ENCODE results near the gene TOX2. TPM values are rescaled to one million over a fixed set of nuclear protein-coding genes. Genes with fewer than 3 reads are reported as not detected.
A peak's percentile ranks its signal among the peaks of the same experiment; 100 is the strongest.

Gene TOX2
- total RNA-seq, 1 donor: 1.1 TPM

DNA sequence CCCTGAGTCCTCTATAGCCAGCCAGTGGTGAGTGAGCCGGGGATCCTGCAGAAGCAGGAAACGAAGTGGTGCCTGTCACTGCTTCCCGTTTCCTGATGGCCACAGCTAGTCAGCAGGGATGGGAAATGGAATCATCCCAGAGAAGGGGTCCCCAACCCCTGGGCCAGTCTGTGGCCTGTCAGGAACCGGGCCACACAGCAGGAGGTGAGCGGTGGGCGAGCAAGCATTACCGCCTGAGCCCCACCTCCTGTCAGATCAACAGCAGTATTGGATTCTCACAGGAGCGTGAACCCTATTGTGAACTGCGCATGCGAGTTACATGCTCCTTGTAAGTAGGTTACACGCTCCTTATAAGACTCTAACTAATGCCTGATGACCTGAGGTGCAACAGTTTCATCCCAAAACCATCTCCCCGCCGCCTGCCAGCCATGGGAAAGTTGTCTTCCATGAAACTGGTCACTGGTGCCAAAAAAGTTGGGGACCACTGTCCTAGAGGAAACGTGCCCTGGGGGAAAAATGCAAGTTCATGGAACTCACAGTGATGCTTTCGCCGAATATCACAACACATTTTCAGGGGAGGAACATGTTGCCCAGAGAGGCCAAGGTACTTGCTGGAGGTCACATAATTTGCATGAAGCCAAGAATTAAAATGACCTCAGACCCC is 158.5 kb downstream of the TOX2 start:
- H3K4me3 ChIP-seq (ENCODE audit: insufficient read depth, low read length): no peak overlapping the region
- no peak overlapping the region for H2AFZ ChIP-seq (ENCODE audit: low read length)
- no peaks in the 10 kb centered on the region for H3K9me3 ChIP-seq (ENCODE audit: low read depth, low read length)
- H3K79me2 ChIP-seq (ENCODE audit: insufficient read depth, low read length): no peaks in the 10 kb centered on the region
- H3K4me2 ChIP-seq (ENCODE audit: insufficient read depth, low read length): no peak overlapping the region
- H3K36me3 ChIP-seq (ENCODE audit: insufficient read depth, low read length): no peaks in the 10 kb centered on the region
- H3K27me3 ChIP-seq (ENCODE audit: insufficient read depth, low read length): peaks cover 22% of the 10 kb centered on the region
- DNase-seq (ENCODE audit: insufficient read length, low spot score, missing footprints): no peak
- H4K20me1 ChIP-seq (ENCODE audit: insufficient read depth, low read length): no peaks in the 10 kb centered on the region
- peaks cover 5% of the 10 kb centered on the region for H3K4me1 ChIP-seq (ENCODE audit: insufficient read depth, low read length)
- H3K27ac ChIP-seq (ENCODE audit: low read depth, low read length): no peak overlapping the region
- TF ChIP-seq, protein P1, sequence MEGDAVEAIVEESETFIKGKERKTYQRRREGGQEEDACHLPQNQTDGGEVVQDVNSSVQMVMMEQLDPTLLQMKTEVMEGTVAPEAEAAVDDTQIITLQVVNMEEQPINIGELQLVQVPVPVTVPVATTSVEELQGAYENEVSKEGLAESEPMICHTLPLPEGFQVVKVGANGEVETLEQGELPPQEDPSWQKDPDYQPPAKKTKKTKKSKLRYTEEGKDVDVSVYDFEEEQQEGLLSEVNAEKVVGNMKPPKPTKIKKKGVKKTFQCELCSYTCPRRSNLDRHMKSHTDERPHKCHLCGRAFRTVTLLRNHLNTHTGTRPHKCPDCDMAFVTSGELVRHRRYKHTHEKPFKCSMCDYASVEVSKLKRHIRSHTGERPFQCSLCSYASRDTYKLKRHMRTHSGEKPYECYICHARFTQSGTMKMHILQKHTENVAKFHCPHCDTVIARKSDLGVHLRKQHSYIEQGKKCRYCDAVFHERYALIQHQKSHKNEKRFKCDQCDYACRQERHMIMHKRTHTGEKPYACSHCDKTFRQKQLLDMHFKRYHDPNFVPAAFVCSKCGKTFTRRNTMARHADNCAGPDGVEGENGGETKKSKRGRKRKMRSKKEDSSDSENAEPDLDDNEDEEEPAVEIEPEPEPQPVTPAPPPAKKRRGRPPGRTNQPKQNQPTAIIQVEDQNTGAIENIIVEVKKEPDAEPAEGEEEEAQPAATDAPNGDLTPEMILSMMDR (IDR thresholded peaks at IDR 0.05; ENCODE audit: extremely low read depth, low read depth, low read length): no peak

DNA sequence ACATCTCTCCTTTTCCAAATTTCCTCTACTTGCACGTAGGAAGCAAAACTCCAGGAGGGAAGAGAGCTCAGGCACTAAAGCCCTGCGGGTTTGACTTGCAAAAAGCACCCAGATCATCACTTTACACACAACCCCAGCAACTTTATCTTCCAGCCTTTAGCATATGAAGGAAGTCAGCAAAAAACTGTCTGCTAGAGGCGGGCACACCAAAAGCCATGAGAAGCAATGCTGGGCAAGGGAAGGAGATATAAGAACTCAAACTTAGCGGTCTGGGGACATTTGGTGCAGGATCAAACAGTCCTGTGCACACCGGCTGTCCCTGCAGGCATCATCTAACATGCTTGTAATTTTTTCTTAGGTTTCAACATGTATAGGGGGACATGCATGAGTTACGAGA is 159.0 kb downstream of the TOX2 start:
- Histone ChIP-seq H2AFZ (ENCODE audit: low read length) (no peak overlapping the region), H3K4me3 (ENCODE audit: insufficient read depth, low read length) (no peak overlapping the region), H3K36me3 (ENCODE audit: insufficient read depth, low read length) (no peaks in the 10 kb centered on the region), H3K4me2 (ENCODE audit: insufficient read depth, low read length) (no peak overlapping the region), H4K20me1 (ENCODE audit: insufficient read depth, low read length) (no peaks in the 10 kb centered on the region), H3K79me2 (ENCODE audit: insufficient read depth, low read length) (no peaks in the 10 kb centered on the region), H3K27me3 (ENCODE audit: insufficient read depth, low read length) (peaks cover 22% of the 10 kb centered on the region), H3K4me1 (ENCODE audit: insufficient read depth, low read length) (peaks cover 5% of the 10 kb centered on the region), H3K27ac (ENCODE audit: low read depth, low read length) (no peak overlapping the region), H3K9me3 (ENCODE audit: low read depth, low read length) (no peaks in the 10 kb centered on the region)
- TF ChIP-seq, protein P1 (IDR thresholded peaks at IDR 0.05; ENCODE audit: extremely low read depth, low read depth, low read length): no peak
- DNase-seq (ENCODE audit: insufficient read length, low spot score, missing footprints): no peak

DNA sequence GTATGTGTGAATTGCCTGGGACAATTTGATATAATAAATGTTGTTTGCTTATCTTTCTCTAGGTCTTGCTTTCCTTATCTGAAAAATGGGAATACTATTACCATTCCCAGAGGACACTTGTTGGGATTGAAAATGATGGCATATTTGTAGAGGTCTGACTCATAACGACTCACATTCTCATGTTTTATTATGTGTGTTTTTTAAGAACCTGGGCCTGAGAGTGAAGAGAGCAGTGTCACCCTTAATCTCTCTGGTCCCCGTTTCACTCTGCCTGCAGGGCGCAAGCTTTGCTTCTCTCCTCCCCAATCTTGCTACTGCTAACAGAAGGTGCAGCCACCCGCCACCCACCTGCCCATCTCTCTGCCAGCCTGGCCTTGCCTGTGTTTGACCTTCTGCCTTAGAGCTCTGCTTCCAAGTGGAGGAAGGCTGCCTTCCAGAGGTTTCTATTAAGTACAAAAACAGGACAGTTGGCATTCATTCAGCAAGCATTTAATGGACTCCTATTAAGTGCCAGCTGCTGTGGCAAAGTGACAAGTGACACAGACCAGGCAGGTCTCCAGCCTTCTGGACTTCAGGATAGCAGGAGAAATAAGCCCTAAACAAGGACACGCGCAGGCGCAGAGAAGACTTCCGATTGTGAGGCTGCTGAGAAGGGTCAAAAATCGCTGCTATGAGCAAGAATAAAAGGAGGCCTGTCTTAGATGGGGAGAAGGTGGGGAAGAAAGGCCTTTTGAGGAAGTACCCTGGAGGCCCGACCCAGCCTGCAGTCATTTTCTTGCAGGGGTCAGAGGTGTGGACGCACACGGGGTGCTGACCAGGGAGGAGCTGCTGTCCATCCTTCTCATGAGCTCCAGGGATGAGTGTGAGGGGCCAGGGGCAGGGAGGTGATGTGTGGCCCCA is 159.8 kb downstream of the TOX2 start:
- H3K4me1 ChIP-seq (ENCODE audit: insufficient read depth, low read length): peaks cover 5% of the 10 kb centered on the region
- H3K9me3 ChIP-seq (ENCODE audit: low read depth, low read length): no peaks in the 10 kb centered on the region
- H3K36me3 ChIP-seq (ENCODE audit: insufficient read depth, low read length): no peaks in the 10 kb centered on the region
- no peaks in the 10 kb centered on the region for H4K20me1 ChIP-seq (ENCODE audit: insufficient read depth, low read length)
- DNase-seq (ENCODE audit: insufficient read length, low spot score, missing footprints): peak; percentile 92
- H3K4me2 ChIP-seq (ENCODE audit: insufficient read depth, low read length): peak overlapping the region; percentile 14
- no peaks in the 10 kb centered on the region for H3K79me2 ChIP-seq (ENCODE audit: insufficient read depth, low read length)
- H3K27ac ChIP-seq (ENCODE audit: low read depth, low read length): no peak overlapping the region
- H3K27me3 ChIP-seq (ENCODE audit: insufficient read depth, low read length): peaks cover 17% of the 10 kb centered on the region
- no peak overlapping the region for H3K4me3 ChIP-seq (ENCODE audit: insufficient read depth, low read length)
- TF ChIP-seq, protein P1 (IDR thresholded peaks at IDR 0.05; ENCODE audit: extremely low read depth, low read depth, low read length): no peak
- no peak overlapping the region for H2AFZ ChIP-seq (ENCODE audit: low read length)
